HEK293T (cell line): Measurements from ENCODE around the gene SLC35A4.
"Not testable (repeated sequence)": the region's sequence is repeated elsewhere in the genome, so short reads cannot be mapped to it uniquely, and the experiment has no call there.

ENCODE experiments used
- CTCF ChIA-PET: fragments of 350-600 bp; formaldehyde crosslinking; extraction: SDS; loops from one replicate; lab custom pipeline; 2021; ENCODE audit warnings: antibody characterized with exemption, inconsistent platforms; lab: Yijun Ruan, JAX
- POLR2A ChIA-PET: fragments of 350-600 bp; formaldehyde crosslinking; extraction: SDS; loops from one replicate; lab custom pipeline; 2020; ENCODE audit warnings: antibody characterized with exemption, inconsistent platforms; lab: Yijun Ruan, JAX
- DNase-seq: peaks from one replicate; pipeline ENCODE4 v3.0.0; 2012; ENCODE audit warnings: mixed read lengths; ENCODE audit errors: extremely low spot score
- ARNT ChIP-seq: fragments of 450-650 bp; IDR thresholded peaks from 2 replicates; pipeline ENCODE4 v1.6.1; 2017; ENCODE audit warnings: mild to moderate bottlenecking
- BHLHE40 ChIP-seq: fragments of 450-650 bp; IDR thresholded peaks from 2 replicates; pipeline ENCODE4 v1.6.1; 2016; ENCODE audit warnings: mild to moderate bottlenecking, moderate library complexity, borderline replicate concordance
- CTBP1 ChIP-seq: fragments of 450-650 bp; IDR thresholded peaks from 2 replicates; pipeline ENCODE4 v1.6.1; 2016; ENCODE audit warnings: borderline replicate concordance
- ELF4 ChIP-seq: fragments of 450-650 bp; IDR thresholded peaks from 2 replicates; pipeline ENCODE4 v1.6.1; 2017; ENCODE audit warnings: antibody characterized with exemption
- FOXA1 ChIP-seq: fragments of 450-650 bp; IDR thresholded peaks from 2 replicates; pipeline ENCODE4 v1.6.1; 2016; ENCODE audit warnings: mild to moderate bottlenecking
- FOXK2 ChIP-seq: fragments of 450-650 bp; IDR thresholded peaks from 2 replicates; pipeline ENCODE4 v1.6.1; 2016; ENCODE audit warnings: mild to moderate bottlenecking
- FOXM1 ChIP-seq: fragments of 450-650 bp; IDR thresholded peaks from 2 replicates; pipeline ENCODE4 v1.6.1; 2017; ENCODE audit warnings: mild to moderate bottlenecking, borderline replicate concordance
- HDGF ChIP-seq: fragments of 450-650 bp; IDR thresholded peaks from 2 replicates; pipeline ENCODE4 v1.6.1; 2017; ENCODE audit warnings: antibody characterized with exemption, borderline replicate concordance
- L3MBTL2 ChIP-seq: fragments of 450-650 bp; conservative IDR thresholded peaks from 2 replicates; pipeline ENCODE4 v1.6.1; 2016; ENCODE audit warnings: mild to moderate bottlenecking
- LEF1 ChIP-seq: fragments of 450-650 bp; IDR thresholded peaks from 2 replicates; pipeline ENCODE4 v1.6.1; 2017; ENCODE audit warnings: mild to moderate bottlenecking, borderline replicate concordance
- NFRKB ChIP-seq: fragments of 450-650 bp; IDR thresholded peaks from 2 replicates; pipeline ENCODE4 v1.6.1; 2016; ENCODE audit warnings: mild to moderate bottlenecking, moderate library complexity
- PKNOX1 ChIP-seq: fragments of 450-650 bp; IDR thresholded peaks from 2 replicates; pipeline ENCODE4 v1.6.1; 2016
- SP1 ChIP-seq: fragments of 450-650 bp; IDR thresholded peaks from 2 replicates; pipeline ENCODE4 v1.6.1; 2017
- SUZ12 ChIP-seq: fragments of 450-650 bp; IDR thresholded peaks from 2 replicates; pipeline ENCODE4 v1.6.1; 2016; ENCODE audit warnings: mild to moderate bottlenecking
- TARDBP ChIP-seq: fragments of 450-650 bp; IDR thresholded peaks from 2 replicates; pipeline ENCODE4 v1.6.1; 2016
- ZNF384 ChIP-seq: fragments of 450-650 bp; IDR thresholded peaks from 2 replicates; pipeline ENCODE4 v1.6.1; 2016

The SLC35A4 gene

DNA sequence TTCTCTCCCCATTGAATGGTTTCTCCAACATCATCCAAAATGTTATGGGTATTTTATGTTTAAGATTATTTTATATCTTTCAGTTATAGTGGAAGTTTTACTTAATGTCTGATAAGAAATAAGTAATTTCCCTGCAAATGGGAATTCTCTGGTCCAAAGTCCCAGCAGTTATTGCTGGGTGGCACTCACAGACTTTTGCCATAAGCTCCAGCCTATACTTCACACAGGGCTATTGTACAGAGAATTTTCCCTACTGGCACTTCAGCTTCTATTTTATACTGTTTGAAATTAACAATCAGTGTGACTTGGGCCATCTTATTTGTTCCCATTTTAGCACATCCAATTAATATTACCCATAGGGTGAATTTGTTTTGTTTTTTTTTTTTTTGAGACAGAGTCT lies 35.5 kb downstream of the SLC35A4 start:
- CTCF ChIA-PET: interaction anchor here (0.8 kb wide), 1 partner anchor 40 kb away, joined by 3 read pairs; no protein-coding TSS in a partner anchor
- TF ChIP-seq TARDBP (no peak), FOXM1 (no peak), PKNOX1 (no peak), ZNF384 (no peak), HDGF (no peak), SUZ12 (no peak), BHLHE40 (no peak), NFRKB (no peak), ELF4 (no peak), LEF1 (no peak), ARNT (no peak)
- no peak for DNase-seq
- POLR2A ChIA-PET: interaction anchor here (1.3 kb wide), 1 partner anchor 48 kb away, joined by 3 read pairs; the partner anchor contains the start of gene IK

GRCh38 chr5:140602147-140602546 lies 37.5 kb downstream of the SLC35A4 start:
- TF ChIP-seq TARDBP (no peak), CTBP1 (no peak), HDGF (no peak), ELF4 (no peak), PKNOX1 (no peak), ARNT (no peak), LEF1 (no peak), L3MBTL2 (no peak), SUZ12 (no peak), ZNF384 (no peak), FOXK2 (no peak), SP1 (no peak), FOXA1 (no peak), BHLHE40 (no peak), NFRKB (no peak), FOXM1 (no peak)
- DNase-seq: no peak
- CTCF ChIA-PET: interaction anchor here (0.6 kb wide), 1 partner anchor 1359 kb away, joined by 3 read pairs; no protein-coding TSS in a partner anchor
- POLR2A ChIA-PET: no interaction called here

DNA sequence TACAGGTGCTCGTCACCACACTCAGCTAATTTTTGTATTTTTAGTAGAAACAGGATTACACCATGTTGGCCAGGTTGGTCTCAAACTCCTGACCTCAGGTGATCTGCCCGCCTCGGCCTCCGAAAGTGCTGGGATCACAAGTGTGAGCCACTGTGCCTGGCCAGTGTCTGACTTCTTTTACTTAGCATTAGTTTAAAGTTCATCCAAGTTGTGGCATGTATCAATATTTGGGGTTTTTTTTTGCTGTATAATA lies 38.7 kb downstream of the SLC35A4 start:
- DNase-seq, CTCF ChIA-PET, POLR2A ChIA-PET: not testable (repeated sequence)

GRCh38 chr5:140603734-140604133 lies 39.1 kb downstream of the SLC35A4 start:
- POLR2A ChIA-PET: no interaction called here
- CTCF ChIA-PET: no interaction called here
- no peak for DNase-seq
- no peak for TF ChIP-seq BHLHE40
- TF ChIP-seq ZNF384: no peak
- no peak for TF ChIP-seq FOXK2
- TF ChIP-seq FOXA1: no peak
- TF ChIP-seq SUZ12: no peak
- TF ChIP-seq NFRKB: no peak
- TF ChIP-seq ELF4: no peak
- no peak for TF ChIP-seq FOXM1
- TF ChIP-seq ARNT: no peak
- no peak for TF ChIP-seq L3MBTL2
- TF ChIP-seq TARDBP: no peak
- TF ChIP-seq LEF1: no peak
- no peak for TF ChIP-seq PKNOX1

- no peak for DNase-seq
- ChIA-PET POLR2A (no interaction called here), CTCF (no interaction called here)
- TF ChIP-seq FOXK2: no peak
- no peak for TF ChIP-seq CTBP1
- TF ChIP-seq PKNOX1: no peak
Observed at GRCh38 chr5:140605879-140606278, 41.3 kb downstream of the SLC35A4 start.

- no peak for DNase-seq
- POLR2A ChIA-PET: no interaction called here
- TF ChIP-seq NFRKB: no peak
- no peak for TF ChIP-seq ARNT
- TF ChIP-seq FOXM1: no peak
- TF ChIP-seq L3MBTL2: no peak
- no peak for TF ChIP-seq PKNOX1
- TF ChIP-seq FOXA1: no peak
- TF ChIP-seq TARDBP: no peak
- no peak for TF ChIP-seq SP1
- TF ChIP-seq LEF1: no peak
- TF ChIP-seq ELF4: no peak
- no peak for TF ChIP-seq CTBP1
- no peak for TF ChIP-seq FOXK2
- TF ChIP-seq HDGF: no peak
- no peak for TF ChIP-seq ZNF384
- no peak for TF ChIP-seq BHLHE40
- TF ChIP-seq SUZ12: no peak
- CTCF ChIA-PET: no interaction called here
Observed at GRCh38 chr5:140607031-140607430, 42.4 kb downstream of the SLC35A4 start.
